MCF 10A (cell line): ENCODE results near the gene NATD1. TPM values are rescaled to one million over a fixed set of nuclear protein-coding genes. Genes with fewer than 3 reads are reported as not detected.
"Not testable (repeated sequence)": the region's sequence is repeated elsewhere in the genome, so short reads cannot be mapped to it uniquely, and the experiment has no call there.

ENCODE experiments used
- BruUV-seq: library from RNA; stranded (reverse); fragments of 400-500 nt; replicated peaks from 2 replicates; lab custom pipeline; 2021; lab: Mats Ljungman, UMichigan
- CTCF ChIA-PET: fragments of 300-600 bp; sonication (Branson Sonifier 250); formaldehyde crosslinking; extraction: SDS; loops from one replicate; lab custom pipeline; 2021; ENCODE audit warnings: antibody characterized with exemption, inconsistent platforms; lab: Yijun Ruan, JAX
- POLR2A ChIA-PET: fragments of 300-600, 350-650 bp; sonication (Branson Sonifier 250); formaldehyde crosslinking; extraction: SDS; loops from one replicate; lab custom pipeline; 2020; ENCODE audit warnings: antibody characterized with exemption, inconsistent platforms; lab: Yijun Ruan, JAX
- DNase-seq: peaks from one replicate; pipeline ENCODE4 v3.0.0-alpha.2; 2018; ENCODE audit not compliant: unreplicated experiment
- H3K27ac Mint-ChIP-seq: one replicate; pipeline ENCODE4 v1.8.0; 2022; ENCODE audit warnings: mild to moderate bottlenecking, low read depth, mixed read lengths; ENCODE audit not compliant: unreplicated experiment
- H3K27me3 Mint-ChIP-seq: one replicate; pipeline ENCODE4 v1.8.0; 2022; ENCODE audit warnings: mixed read lengths; ENCODE audit not compliant: insufficient read depth, unreplicated experiment
- H3K36me3 Mint-ChIP-seq: one replicate; pipeline ENCODE4 v1.8.0; 2022; ENCODE audit warnings: mild to moderate bottlenecking, moderate library complexity, mixed read lengths; ENCODE audit not compliant: insufficient read depth, unreplicated experiment
- H3K4me1 Mint-ChIP-seq: one replicate; pipeline ENCODE4 v1.8.0; 2022; ENCODE audit warnings: mixed read lengths; ENCODE audit not compliant: insufficient read depth, unreplicated experiment
- H3K4me3 Mint-ChIP-seq: one replicate; pipeline ENCODE4 v1.8.0; 2022; ENCODE audit warnings: mild to moderate bottlenecking, moderate library complexity, mixed read lengths; ENCODE audit not compliant: unreplicated experiment
- H3K9me3 Mint-ChIP-seq: one replicate; pipeline ENCODE4 v1.8.0; 2022; ENCODE audit warnings: mixed read lengths; ENCODE audit not compliant: unreplicated experiment
- CTCF ChIP-seq: fragments of 200-600 bp; IDR thresholded peaks from one replicate; pipeline ENCODE4 v1.8.0; 2022; ENCODE audit warnings: antibody characterized with exemption, mild to moderate bottlenecking; ENCODE audit not compliant: unreplicated experiment
- intact Hi-C: fragments of 100-400 bp; cut with micrococcal nuclease; formaldehyde crosslinking; loops from 2 replicates; pipeline ENCODE4 v1.14.1; 2022
- total RNA-seq: library from RNA; stranded (reverse); gene quantifications from 2 replicates; pipeline ENCODE4 v1.2.3, GENCODE V29; 2022

Gene NATD1
- total RNA-seq, 1 experiment from 2014 or later = 2.3 TPM

- no peaks in the 10 kb centered on the region for H3K9me3 Mint-ChIP-seq
- H3K27me3 Mint-ChIP-seq = no peaks in the 10 kb centered on the region
- H3K4me1 Mint-ChIP-seq = no peaks in the 10 kb centered on the region
- no peak for DNase-seq
- ChIA-PET CTCF (interaction anchor here (0.7 to 0.9 kb wide), 2 partner anchors 12 to 35 kb away, joined by 3 to 6 read pairs; no protein-coding TSS in a partner anchor), POLR2A (no interaction called here)
- BruUV-seq = no TSS peak
- peaks cover 36% of the 10 kb centered on the region for H3K36me3 Mint-ChIP-seq
- intact Hi-C loops = no loop called here
- no peak overlapping the region for H3K4me3 Mint-ChIP-seq
- no peak for TF ChIP-seq CTCF
- no peak overlapping the region for H3K27ac Mint-ChIP-seq
These were observed 60.2 kb downstream of the NATD1 start for GRCh38 chr17:21193031-21193430.

- H3K4me1 Mint-ChIP-seq, intact Hi-C loops, DNase-seq, H3K4me3 Mint-ChIP-seq, H3K27ac Mint-ChIP-seq, POLR2A ChIA-PET, H3K9me3 Mint-ChIP-seq, BruUV-seq, H3K27me3 Mint-ChIP-seq: not testable (repeated sequence)
- H3K36me3 Mint-ChIP-seq = peaks cover 30% of the 10 kb centered on the region
- CTCF ChIA-PET = interaction anchor here (0.7 kb wide), 1 partner anchor 59 kb away, joined by 3 read pairs; no protein-coding TSS in a partner anchor
These were observed 60.8 kb downstream of the NATD1 start for GRCh38 chr17:21192414-21192813.

- Mint-ChIP-seq H3K4me3 (no peak overlapping the region), H3K36me3 (peaks cover 23% of the 10 kb centered on the region), H3K27ac (no peak overlapping the region), H3K9me3 (no peaks in the 10 kb centered on the region), H3K27me3 (no peaks in the 10 kb centered on the region), H3K4me1 (no peaks in the 10 kb centered on the region)
- DNase-seq = no peak
- CTCF ChIA-PET = no interaction called here
- intact Hi-C loops = no loop called here
- POLR2A ChIA-PET = interaction anchor here (1.9 kb wide), 1 partner anchor 22 kb away, joined by 4 read pairs; the partner anchor contains the start of gene TMEM11
- no peak for TF ChIP-seq CTCF
- no TSS peak for BruUV-seq
These were observed 61.5 kb downstream of the NATD1 start for GRCh38 chr17:21191698-21192097.

GRCh38 chr17:21190078-21190477 is 63.1 kb downstream of the NATD1 start:
- intact Hi-C loops = no loop called here
- peaks cover 20% of the 10 kb centered on the region for H3K36me3 Mint-ChIP-seq
- H3K9me3 Mint-ChIP-seq = no peaks in the 10 kb centered on the region
- ChIA-PET POLR2A (interaction anchor here (0.7 to 1.9 kb wide), 2 partner anchors 23 to 110 kb away, joined by 3 to 4 read pairs; partner anchors contain the start of gene TMEM11), CTCF (interaction anchor here (0.5 to 1.3 kb wide), 4 partner anchors 23 to 95 kb away, joined by 3 to 9 read pairs (median 3); no protein-coding TSS in a partner anchor)
- no peaks in the 10 kb centered on the region for H3K4me1 Mint-ChIP-seq
- no peak for DNase-seq
- no peak overlapping the region for H3K27ac Mint-ChIP-seq
- H3K4me3 Mint-ChIP-seq = no peak overlapping the region
- TF ChIP-seq CTCF = no peak
- no peaks in the 10 kb centered on the region for H3K27me3 Mint-ChIP-seq
- no TSS peak for BruUV-seq
